OCI-LY1 (cell line): Measurements from ENCODE around the gene ABCC6.

Experiments
- H2AFZ ChIP-seq: fragments of 200-600 bp; sonication (generic), shearing (Covaris generic); 2 replicates; pipeline ENCODE4 v1.6.0; 2014; ENCODE audit warnings: antibody characterized with exemption, mild to moderate bottlenecking, low read length
- H3F3A ChIP-seq: fragments of 200-600 bp; sonication (generic), shearing (Covaris generic); 2 replicates; pipeline ENCODE4 v1.6.0; 2014; ENCODE audit warnings: mild to moderate bottlenecking, antibody characterized with exemption, low read length, moderate library complexity; ENCODE audit not compliant: insufficient read depth
- H3K27ac ChIP-seq: fragments of 200-600 bp; sonication (generic); 2 replicates; pipeline ENCODE4 v1.5.1; 2014; ENCODE audit warnings: low read length, mixed run types, mild to moderate bottlenecking, low read depth; ENCODE audit not compliant: poor library complexity, severe bottlenecking
- H3K27me3 ChIP-seq: fragments of 200-600 bp; sonication (generic); 2 replicates; pipeline ENCODE4 v1.6.0; 2014; ENCODE audit warnings: antibody characterized with exemption, mild to moderate bottlenecking, low read length, moderate library complexity; ENCODE audit not compliant: insufficient read depth
- H3K36me3 ChIP-seq: fragments of 200-600 bp; sonication (generic); 2 replicates; pipeline ENCODE4 v1.6.1; 2014; ENCODE audit warnings: mild to moderate bottlenecking, antibody characterized with exemption, low read length, moderate library complexity, mixed read lengths; ENCODE audit not compliant: insufficient read depth
- H3K4me1 ChIP-seq: fragments of 200-600 bp; sonication (generic); 2 replicates; pipeline ENCODE4 v1.5.1; 2014; ENCODE audit warnings: mild to moderate bottlenecking, low read length, moderate library complexity; ENCODE audit not compliant: insufficient read depth, severe bottlenecking
- H3K4me2 ChIP-seq: fragments of 200-600 bp; sonication (generic), shearing (Covaris generic); 2 replicates; pipeline ENCODE4 v1.6.1; 2014; ENCODE audit warnings: low read length
- H3K4me3 ChIP-seq: fragments of 200-600 bp; sonication (generic); 2 replicates; pipeline ENCODE4 v1.5.1; 2014; ENCODE audit warnings: low read length, low read depth, mild to moderate bottlenecking, mixed read lengths; ENCODE audit not compliant: poor library complexity, severe bottlenecking
- H3K79me2 ChIP-seq: fragments of 200-600 bp; shearing (Covaris generic); 2 replicates; pipeline ENCODE4 v1.6.1; 2016; ENCODE audit warnings: mixed run types, low read length, mixed read lengths; ENCODE audit not compliant: insufficient read depth
- H3K9ac ChIP-seq: fragments of 200-600 bp; sonication (generic), shearing (Covaris generic); 2 replicates; pipeline ENCODE4 v1.6.1; 2014; ENCODE audit warnings: mild to moderate bottlenecking, low read length, mixed read lengths
- H3K9me2 ChIP-seq: fragments of 200-600 bp; sonication (generic), shearing (Covaris generic); 2 replicates; pipeline ENCODE4 v1.6.1; 2014; ENCODE audit warnings: low read depth, mild to moderate bottlenecking, low read length, mixed read lengths
- H3K9me3 ChIP-seq: fragments of 200-600 bp; shearing (Covaris generic); 2 replicates; pipeline ENCODE4 v1.6.1; 2014; ENCODE audit warnings: low read length, mixed read lengths
- H4K20me1 ChIP-seq: fragments of 200-600 bp; sonication (generic), shearing (Covaris generic); 2 replicates; pipeline ENCODE4 v1.6.0; 2016; ENCODE audit warnings: mild to moderate bottlenecking, low read length; ENCODE audit not compliant: insufficient read depth
- EZH2 ChIP-seq: fragments of 200-600 bp; sonication (generic), shearing (Covaris generic); IDR thresholded peaks from 2 replicates; pipeline ENCODE4 v1.8.0; 2017; ENCODE audit warnings: borderline replicate concordance, mixed run types, mild to moderate bottlenecking, antibody characterized with exemption, low read length, moderate library complexity, mixed read lengths
- TF ChIP-seq, protein P1 (sequence below): fragments of 200-600 bp; sonication (generic), shearing (Covaris generic); IDR thresholded peaks from 2 replicates; pipeline ENCODE4 v1.5.1; 2017; ENCODE audit warnings: mild to moderate bottlenecking, antibody characterized with exemption, low read length, moderate library complexity, mixed read lengths

ABCC6 gene

DNA sequence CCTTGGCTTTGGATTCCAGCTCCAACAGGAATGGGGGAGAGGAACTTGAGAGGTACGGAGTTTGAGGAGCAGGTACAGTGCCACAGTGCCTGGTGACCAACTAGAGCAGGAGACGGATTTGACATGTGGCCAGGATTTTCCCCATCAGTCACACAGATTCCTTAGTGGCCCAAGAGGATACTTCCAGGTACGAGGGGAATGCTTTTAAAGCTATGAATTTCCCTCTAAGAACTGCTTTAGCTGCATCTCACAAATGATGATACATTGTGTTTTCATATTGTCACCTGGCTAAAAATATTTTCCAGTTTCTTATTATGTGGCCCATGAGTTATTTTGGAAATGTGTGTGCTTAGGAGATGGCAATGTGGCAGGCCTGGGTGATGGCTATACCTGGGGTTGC is 98.3 kb downstream of the ABCC6 start:
- TF ChIP-seq, protein P1, sequence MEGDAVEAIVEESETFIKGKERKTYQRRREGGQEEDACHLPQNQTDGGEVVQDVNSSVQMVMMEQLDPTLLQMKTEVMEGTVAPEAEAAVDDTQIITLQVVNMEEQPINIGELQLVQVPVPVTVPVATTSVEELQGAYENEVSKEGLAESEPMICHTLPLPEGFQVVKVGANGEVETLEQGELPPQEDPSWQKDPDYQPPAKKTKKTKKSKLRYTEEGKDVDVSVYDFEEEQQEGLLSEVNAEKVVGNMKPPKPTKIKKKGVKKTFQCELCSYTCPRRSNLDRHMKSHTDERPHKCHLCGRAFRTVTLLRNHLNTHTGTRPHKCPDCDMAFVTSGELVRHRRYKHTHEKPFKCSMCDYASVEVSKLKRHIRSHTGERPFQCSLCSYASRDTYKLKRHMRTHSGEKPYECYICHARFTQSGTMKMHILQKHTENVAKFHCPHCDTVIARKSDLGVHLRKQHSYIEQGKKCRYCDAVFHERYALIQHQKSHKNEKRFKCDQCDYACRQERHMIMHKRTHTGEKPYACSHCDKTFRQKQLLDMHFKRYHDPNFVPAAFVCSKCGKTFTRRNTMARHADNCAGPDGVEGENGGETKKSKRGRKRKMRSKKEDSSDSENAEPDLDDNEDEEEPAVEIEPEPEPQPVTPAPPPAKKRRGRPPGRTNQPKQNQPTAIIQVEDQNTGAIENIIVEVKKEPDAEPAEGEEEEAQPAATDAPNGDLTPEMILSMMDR, result no peak
- TF ChIP-seq EZH2, result no peak
- Histone ChIP-seq H4K20me1 (no peaks in the 10 kb centered on the region), H3K4me3 (no peak overlapping the region), H3F3A (no peaks in the 10 kb centered on the region), H3K9me3 (peaks cover 6% of the 10 kb centered on the region; the same call in 1 of the 2 replicates), H3K4me1 (no peaks in the 10 kb centered on the region), H3K9me2 (no peaks in the 10 kb centered on the region), H2AFZ (no peak overlapping the region), H3K36me3 (peaks cover 96% of the 10 kb centered on the region), H3K4me2 (no peak overlapping the region), H3K27me3 (no peaks in the 10 kb centered on the region), H3K27ac (no peak overlapping the region), H3K79me2 (no peaks in the 10 kb centered on the region), H3K9ac (no peak overlapping the region)

DNA sequence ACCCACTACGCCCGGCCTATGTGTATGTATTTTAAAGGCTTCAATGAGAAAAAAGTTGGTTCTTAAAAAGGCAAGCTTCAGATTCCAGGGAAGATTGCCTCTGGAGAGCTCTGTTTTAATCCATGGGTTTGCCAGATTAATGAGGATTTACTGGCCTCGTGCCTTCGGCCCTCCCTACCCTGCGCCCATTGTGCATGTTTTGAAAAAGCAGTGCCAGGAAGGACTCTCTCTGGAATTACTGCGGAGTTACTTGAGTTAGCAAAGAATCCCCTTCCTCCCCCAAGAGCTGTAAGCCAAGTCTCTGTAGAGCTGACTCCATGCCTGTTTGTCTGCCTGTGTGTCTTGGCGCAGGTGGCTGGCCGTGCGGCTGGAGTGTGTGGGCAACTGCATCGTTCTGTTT is 98.9 kb downstream of the ABCC6 start:
- Histone ChIP-seq H3K27me3 (no peaks in the 10 kb centered on the region), H4K20me1 (no peaks in the 10 kb centered on the region), H3K9ac (no peak overlapping the region), H3K4me3 (no peak overlapping the region), H3F3A (no peaks in the 10 kb centered on the region), H3K9me2 (no peaks in the 10 kb centered on the region), H3K4me2 (no peak overlapping the region), H3K79me2 (no peaks in the 10 kb centered on the region), H2AFZ (no peak overlapping the region), H3K9me3 (peaks cover 6% of the 10 kb centered on the region; the same call in 1 of the 2 replicates), H3K27ac (no peak overlapping the region), H3K36me3 (peaks cover 96% of the 10 kb centered on the region), H3K4me1 (no peaks in the 10 kb centered on the region)
- TF ChIP-seq, protein P1, result no peak
- no peak for TF ChIP-seq EZH2

DNA sequence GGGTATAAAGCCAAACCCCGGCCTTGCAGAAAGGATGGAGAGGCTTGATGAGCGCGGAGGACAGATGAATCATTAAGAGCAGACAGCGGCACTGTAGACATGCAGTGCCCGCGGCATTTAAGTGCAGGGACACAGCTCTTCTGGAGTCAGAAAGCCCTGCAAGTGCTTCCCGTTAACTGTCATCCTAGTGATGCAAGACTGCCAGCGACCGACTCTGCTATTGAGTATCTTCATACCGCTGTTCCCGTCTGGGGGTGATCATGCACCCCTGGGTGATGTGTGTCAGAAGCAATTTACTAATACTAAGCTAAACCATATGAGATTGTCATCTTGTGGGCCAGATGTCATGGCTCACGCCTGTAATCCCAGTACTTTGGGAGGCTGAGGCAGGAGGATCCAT is 101.0 kb downstream of the ABCC6 start:
- H3K36me3 ChIP-seq, result peaks cover 99% of the 10 kb centered on the region
- no peaks in the 10 kb centered on the region for H4K20me1 ChIP-seq
- no peaks in the 10 kb centered on the region for H3K9me2 ChIP-seq

More for the DNA sequence above, 101.0 kb downstream of the ABCC6 start:
- TF ChIP-seq, protein P1, result no peak
- no peak for TF ChIP-seq EZH2
- Histone ChIP-seq H3K4me3 (no peak overlapping the region), H3K4me1 (no peaks in the 10 kb centered on the region), H2AFZ (no peak overlapping the region), H3F3A (no peaks in the 10 kb centered on the region), H3K9me3 (peaks cover 6% of the 10 kb centered on the region; the same call in 1 of the 2 replicates), H3K27ac (no peak overlapping the region), H3K9ac (no peak overlapping the region), H3K4me2 (no peak overlapping the region), H3K79me2 (no peaks in the 10 kb centered on the region), H3K27me3 (no peaks in the 10 kb centered on the region)
